ENCODE data around the gene PKIG.

- TF ChIP-seq POLR2AphosphoS5 (IDR thresholded peaks at IDR 0.05; ENCODE audit: low read depth, low read length) = no peak
- TF ChIP-seq TAF1 (IDR thresholded peaks at IDR 0.05; ENCODE audit: low read depth, low read length) = no peak
- TF ChIP-seq POLR2A (IDR thresholded peaks at IDR 0.05; ENCODE audit: low read depth, low read length) = no peak
- TF ChIP-seq SPI1 (IDR thresholded peaks at IDR 0.05; ENCODE audit: low read depth, low read length) = no peak
Observed at GRCh38 chr20:44651684-44652423, 69.5 kb downstream of the PKIG start, which contains the start of gene ADA.

All from GM12891 (cell line).